PFSK-1 (cell line): ENCODE results near the gene WBP1L.
A peak's percentile ranks its signal among the peaks of the same experiment; 100 is the strongest.

Experiments
- FOXP2 ChIP-seq: optimal IDR thresholded peaks from 2 replicates; pipeline ENCODE3; 2011; ENCODE audit warnings: borderline replicate concordance, control low read depth, inconsistent platforms; ENCODE audit not compliant: insufficient read depth; ENCODE audit errors: extremely low read length, extremely low read depth
- POLR2AphosphoS5 ChIP-seq: IDR thresholded peaks from 2 replicates; pipeline ENCODE4 v1.6.1; 2012; ENCODE audit warnings: low read depth, mild to moderate bottlenecking, control low read depth, low read length, moderate library complexity
- REST ChIP-seq, 2 experiments: IDR thresholded peaks; 2 replicates each; pipeline versions ENCODE4 v1.6.1 to v1.8.0; 2011 to 2012; ENCODE audit warnings: low read depth in 2 of 2, low read length in 2 of 2, control low read depth in 1 of 2, inconsistent platforms in 1 of 2, mild to moderate bottlenecking in 1 of 2, moderate library complexity in 1 of 2; ENCODE audit not compliant: insufficient read depth in 1 of 2
- SIN3A ChIP-seq: IDR thresholded peaks from 2 replicates; pipeline ENCODE4 v1.6.1; 2012; ENCODE audit warnings: mild to moderate bottlenecking, low read length, moderate library complexity, borderline replicate concordance; ENCODE audit not compliant: insufficient read depth
- TAF1 ChIP-seq: IDR thresholded peaks from 2 replicates; pipeline ENCODE4 v1.6.1; 2012; ENCODE audit warnings: low read length, control low read depth, borderline replicate concordance; ENCODE audit not compliant: insufficient read depth

Gene WBP1L

GRCh38 chr10:102850025-102850518 is 106.3 kb downstream of the WBP1L start:
- TF ChIP-seq FOXP2 (no peak), TAF1 (no peak), SIN3A (no peak), REST (IDR thresholded peaks at IDR 0.05; ENCODE audit: insufficient read depth in 1 of 2, low read depth in 2 of 2, low read length in 2 of 2) (no peak), POLR2AphosphoS5 (no peak)

- TF ChIP-seq SIN3A = peak; percentile 88; the same call in 1 of the 2 replicates
Observed at GRCh38 chr10:102855731-102856436, 112.1 kb downstream of the WBP1L start.

- no peak for TF ChIP-seq FOXP2
- TF ChIP-seq POLR2AphosphoS5 = no peak
Observed at GRCh38 chr10:102856758-102857424, 113.1 kb downstream of the WBP1L start.

GRCh38 chr10:102859911-102860310 is 116.2 kb downstream of the WBP1L start:
- TF ChIP-seq SIN3A (no peak), POLR2AphosphoS5 (no peak), FOXP2 (no peak), REST (IDR thresholded peaks at IDR 0.05; ENCODE audit: insufficient read depth in 1 of 2, low read depth in 2 of 2, low read length in 2 of 2) (no peak), TAF1 (no peak)

GRCh38 chr10:102863660-102864059 is 119.9 kb downstream of the WBP1L start:
- no peak for TF ChIP-seq SIN3A
- TF ChIP-seq REST (IDR thresholded peaks at IDR 0.05; ENCODE audit: insufficient read depth in 1 of 2, low read depth in 2 of 2, low read length in 2 of 2) = no peak
- TF ChIP-seq FOXP2 = no peak
- no peak for TF ChIP-seq TAF1

GRCh38 chr10:102865620-102866019 is 121.9 kb downstream of the WBP1L start:
- no peak for TF ChIP-seq REST (IDR thresholded peaks at IDR 0.05; ENCODE audit: insufficient read depth in 1 of 2, low read depth in 2 of 2, low read length in 2 of 2)
- no peak for TF ChIP-seq FOXP2
